Measurements from ENCODE around the gene SDR42E2.

GRCh38 chr16:22183335-22183734, 21.0 kb downstream of the SDR42E2 start:
- no peak for TF ChIP-seq CTCF (IDR thresholded peaks at IDR 0.05)
- TF ChIP-seq REST (IDR thresholded peaks at IDR 0.05; ENCODE audit: insufficient read depth in 1 of 2, low read depth in 2 of 2, low read length in 1 of 2), result no peak
- TF ChIP-seq POLR2AphosphoS5 (IDR thresholded peaks at IDR 0.05; ENCODE audit: low read depth, low read length), result no peak
- no peak for TF ChIP-seq TCF7L2 (IDR thresholded peaks at IDR 0.05; ENCODE audit: low read depth, low read length)
- no peak for TF ChIP-seq SIN3A (IDR thresholded peaks at IDR 0.05; ENCODE audit: borderline replicate concordance, insufficient read depth, low read depth, low read length)
